Measurements from ENCODE around the gene RET.

RET gene

GRCh38 chr10:43177595-43177994, 100.7 kb downstream of the RET start:
- DNase-seq = no peak
